ENCODE results near the gene CA10. TPM values are rescaled to one million over a fixed set of nuclear protein-coding genes. Genes with fewer than 3 reads are reported as not detected.

The CA10 gene
- total RNA-seq, 6 experiments from 2014 or later: not detected

- no peak for DNase-seq
- H3K27ac Mint-ChIP-seq: no peak overlapping the region
- H3K9me3 Mint-ChIP-seq: peaks cover 38% of the 10 kb centered on the region
- no peak for TF ChIP-seq CTCF (IDR thresholded peaks at IDR 0.05)
- H3K4me3 Mint-ChIP-seq: no peak overlapping the region
- 0 out of 2 replicates have a peak, but pooled peaks cover 6% of the 10 kb centered on the region for H3K36me3 Mint-ChIP-seq (ENCODE audit: low read depth)
- H3K4me1 Mint-ChIP-seq (ENCODE audit: low read depth): no peaks in the 10 kb centered on the region
- no peaks in the 10 kb centered on the region for H3K27me3 Mint-ChIP-seq (ENCODE audit: insufficient read depth)
These were observed 688 bp downstream of the CA10 start for GRCh38 chr17:52157603-52158449.

DNA sequence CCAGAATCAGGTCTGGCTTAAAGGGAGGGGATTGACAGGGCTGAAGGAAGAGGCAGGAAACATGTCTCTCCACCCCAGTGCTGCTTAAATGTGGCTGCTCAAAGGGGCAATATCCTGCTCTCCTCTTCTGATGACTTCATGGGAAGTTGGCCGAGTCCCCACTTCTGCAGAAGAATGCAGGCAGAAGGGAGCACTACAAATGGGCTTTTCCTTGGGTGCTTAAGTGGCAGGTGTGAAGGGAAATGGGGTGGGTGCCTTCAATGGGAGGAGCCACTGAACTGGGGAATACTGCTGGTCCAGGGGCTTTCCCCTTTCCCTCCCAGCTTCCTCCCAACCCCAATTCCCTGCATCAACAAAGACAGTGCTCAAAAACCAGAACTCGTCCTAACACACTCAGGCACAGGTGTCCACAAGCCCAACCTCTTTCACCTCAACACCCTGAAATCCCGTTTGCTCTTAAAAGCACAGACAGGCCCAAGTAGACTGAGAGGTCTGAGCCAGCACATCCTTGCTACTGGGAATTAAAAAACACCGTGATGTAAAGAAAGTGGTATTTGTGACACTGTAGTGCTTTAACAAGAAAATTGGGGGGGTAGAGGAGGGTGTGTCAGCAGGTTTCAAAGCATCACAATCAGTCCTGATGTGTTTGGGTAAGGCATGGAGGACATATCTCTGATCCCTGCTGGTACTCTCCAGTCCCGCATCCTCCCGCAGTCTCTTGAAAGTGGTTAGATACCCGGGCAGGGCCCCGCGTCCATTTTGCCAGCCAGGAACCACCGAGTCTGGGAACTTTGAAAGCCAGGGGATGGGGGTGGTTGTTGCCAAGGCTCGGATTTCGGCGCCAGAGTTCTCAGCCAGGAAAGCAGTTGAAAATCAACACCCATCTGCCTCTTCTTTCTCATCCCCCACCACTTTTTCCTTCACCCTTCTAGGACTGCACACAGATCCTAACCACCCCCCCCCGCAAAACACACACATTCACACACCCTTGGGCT is 1.6 kb downstream of the CA10 start:
- Mint-ChIP-seq H3K36me3 (ENCODE audit: low read depth) (0 out of 2 replicates have a peak, but pooled peaks cover 6% of the 10 kb centered on the region), H3K4me3 (no peak overlapping the region)

GRCh38 chr17:52155301-52155700 is 3.2 kb downstream of the CA10 start:
- TF ChIP-seq CTCF (IDR thresholded peaks at IDR 0.05): no peak
- no peaks in the 10 kb centered on the region for H3K4me1 Mint-ChIP-seq (ENCODE audit: low read depth)
- no peak for DNase-seq
- H3K27ac Mint-ChIP-seq: no peak overlapping the region
- no peaks in the 10 kb centered on the region for H3K27me3 Mint-ChIP-seq (ENCODE audit: insufficient read depth)
- H3K4me3 Mint-ChIP-seq: no peak overlapping the region
- H3K9me3 Mint-ChIP-seq: peaks cover 45% of the 10 kb centered on the region
- 0 out of 2 replicates have a peak, but pooled peaks cover 6% of the 10 kb centered on the region for H3K36me3 Mint-ChIP-seq (ENCODE audit: low read depth)

More for the DNA sequence above, 1.6 kb downstream of the CA10 start:
- Mint-ChIP-seq H3K9me3 (peaks cover 40% of the 10 kb centered on the region), H3K27ac (no peak overlapping the region), H3K4me1 (ENCODE audit: low read depth) (no peaks in the 10 kb centered on the region), H3K27me3 (ENCODE audit: insufficient read depth) (no peaks in the 10 kb centered on the region)
- TF ChIP-seq CTCF (IDR thresholded peaks at IDR 0.05): no peak
- no peak for DNase-seq

GRCh38 chr17:52154466-52154865 is 4.0 kb downstream of the CA10 start:
- TF ChIP-seq CTCF (IDR thresholded peaks at IDR 0.05): no peak
- no peaks in the 10 kb centered on the region for H3K27me3 Mint-ChIP-seq (ENCODE audit: insufficient read depth)
- no peak for DNase-seq
- H3K9me3 Mint-ChIP-seq: peaks cover 39% of the 10 kb centered on the region
- H3K4me1 Mint-ChIP-seq (ENCODE audit: low read depth): no peaks in the 10 kb centered on the region
- H3K27ac Mint-ChIP-seq: no peak overlapping the region
- no peak overlapping the region for H3K4me3 Mint-ChIP-seq
- H3K36me3 Mint-ChIP-seq (ENCODE audit: low read depth): 0 out of 2 replicates have a peak, but pooled peaks cover 6% of the 10 kb centered on the region

DNA sequence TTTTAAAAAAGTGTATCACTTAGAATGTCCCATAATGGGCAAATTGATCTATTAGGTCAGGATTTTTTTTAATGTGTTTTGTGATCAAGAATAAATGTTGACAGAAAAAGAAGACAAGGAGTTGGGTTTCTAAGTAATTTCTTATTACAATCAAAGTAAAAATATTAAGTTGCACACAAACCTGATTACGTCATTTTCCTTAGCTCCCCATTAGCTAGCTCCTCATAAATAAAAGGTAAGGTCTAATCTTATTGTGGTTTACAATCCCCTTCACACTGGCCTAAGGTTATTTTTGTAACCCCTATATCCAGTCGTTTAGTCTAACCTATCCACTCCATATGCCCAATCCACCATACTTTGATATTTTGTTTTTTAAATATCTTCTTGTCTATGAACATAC is 7.6 kb downstream of the CA10 start:
- H3K27ac Mint-ChIP-seq: no peak overlapping the region
- no peaks in the 10 kb centered on the region for H3K36me3 Mint-ChIP-seq (ENCODE audit: low read depth)
- DNase-seq: no peak
- H3K4me1 Mint-ChIP-seq (ENCODE audit: low read depth): no peaks in the 10 kb centered on the region
- H3K27me3 Mint-ChIP-seq (ENCODE audit: insufficient read depth): no peaks in the 10 kb centered on the region
- TF ChIP-seq CTCF (IDR thresholded peaks at IDR 0.05): no peak
- peaks cover 25% of the 10 kb centered on the region for H3K9me3 Mint-ChIP-seq
- H3K4me3 Mint-ChIP-seq: no peak overlapping the region
